GM12878 (cell line): ENCODE data around the gene CTR9. TPM values are rescaled to one million over a fixed set of nuclear protein-coding genes. Genes with fewer than 3 reads are reported as not detected.
A peak's percentile ranks its signal among the peaks of the same experiment; 100 is the strongest.

Experiments
- ATAC-seq: fragments of 200-7000 bp; cut with Tn5 transposase; 3 replicates; pipeline ENCODE4 v1.9.1; 2020; ENCODE audit warnings: mild to moderate bottlenecking, moderate library complexity
- BruUV-seq: library from RNA; stranded (reverse); fragments of 400-500 nt; replicated peaks from 2 replicates; lab custom pipeline; 2021; lab: Mats Ljungman, UMichigan
- CTCF ChIA-PET: fragments of 300-600 bp; sonication (Branson Sonifier 250); formaldehyde crosslinking; extraction: SDS; loops from one replicate; lab custom pipeline; 2021; ENCODE audit warnings: inconsistent platforms; lab: Yijun Ruan, JAX
- POLR2A ChIA-PET: fragments of 350-600 bp; formaldehyde crosslinking; extraction: SDS; loops from one replicate; lab custom pipeline; 2021; ENCODE audit warnings: inconsistent platforms; lab: Charles Lee
- RAD21 ChIA-PET: fragments of 300-600 bp; sonication (Branson Sonifier 250); formaldehyde crosslinking; loops from one replicate; lab custom pipeline; 2023; ENCODE audit warnings: antibody characterized with exemption; ENCODE audit not compliant: unreplicated experiment; lab: Charles Lee
- SMC1A ChIA-PET: fragments of 300-600 bp; sonication (Branson Sonifier 250); formaldehyde crosslinking; loops from one replicate; lab custom pipeline; 2023; ENCODE audit not compliant: unreplicated experiment, uncharacterized antibody; lab: Charles Lee
- DNase-seq: peaks from one replicate; pipeline ENCODE4 v3.0.0-alpha.2; 2011; ENCODE audit warnings: low read depth, low spot score
- FAIRE-seq: peaks from 3 replicates; lab custom pipeline; 2011; peaks lifted over from hg19 to GRCh38; lab: Jason Lieb, UNC
- H2AFZ ChIP-seq: 2 replicates; pipeline ENCODE4 v1.6.0; 2011; ENCODE audit warnings: low read depth, low read length, control low read depth; ENCODE audit not compliant: control insufficient read depth
- H3K27ac ChIP-seq: 2 replicates; pipeline ENCODE4 v1.5.1; 2011; ENCODE audit warnings: control low read depth; ENCODE audit not compliant: control insufficient read depth, insufficient read depth
- H3K27me3 ChIP-seq, 2 experiments: replicated peaks in 1 of 2; 2 replicates each; pipeline versions ENCODE4 v1.6.0 to v1.6.1; 2011; ENCODE audit warnings: low read length in 1 of 2; ENCODE audit not compliant: control insufficient read depth in 2 of 2, insufficient read depth in 2 of 2
- H3K36me3 ChIP-seq, 2 experiments: 2 replicates each; pipeline ENCODE4 v1.5.1; 2011; ENCODE audit warnings: low read length in 1 of 2; ENCODE audit not compliant: control insufficient read depth in 2 of 2, insufficient read depth in 2 of 2
- H3K4me1 ChIP-seq: 2 replicates; pipeline ENCODE4 v1.6.1; 2011; ENCODE audit warnings: mild to moderate bottlenecking, low read length, moderate library complexity, mixed read lengths; ENCODE audit not compliant: control insufficient read depth, insufficient read depth
- H3K4me2 ChIP-seq: 2 replicates; pipeline ENCODE4 v1.6.0; 2011; ENCODE audit warnings: control low read depth; ENCODE audit not compliant: control insufficient read depth, insufficient read depth
- H3K4me3 ChIP-seq: fragments of 200-600 bp; sonication (generic); 2 replicates; pipeline ENCODE4 v1.5.1; 2016
- H3K79me2 ChIP-seq: 2 replicates; pipeline ENCODE4 v1.6.0; 2011; ENCODE audit warnings: low read length; ENCODE audit not compliant: control insufficient read depth, insufficient read depth
- H3K9ac ChIP-seq: 2 replicates; pipeline ENCODE4 v1.8.0; 2011; ENCODE audit warnings: low read length, control low read depth, mixed read lengths; ENCODE audit not compliant: control insufficient read depth, insufficient read depth
- H3K9me3 ChIP-seq: replicated peaks from 3 replicates; pipeline ENCODE4 v1.5.1; 2011; ENCODE audit warnings: mild to moderate bottlenecking, low read length; ENCODE audit not compliant: control insufficient read depth, insufficient read depth
- H4K20me1 ChIP-seq: 2 replicates; pipeline ENCODE4 v1.6.0; 2011; ENCODE audit not compliant: control insufficient read depth, insufficient read depth
- BHLHE40 ChIP-seq, 2 experiments: fragments of 450-650 bp in 1 of 2; IDR thresholded peaks; 2 replicates each; pipeline ENCODE4 v1.6.1; 2011 to 2017; ENCODE audit warnings: low read depth in 2 of 2, borderline replicate concordance in 1 of 2, improper control_type of control experiment in 1 of 2, low read length in 1 of 2, mild to moderate bottlenecking in 1 of 2
- CREB1 ChIP-seq: IDR thresholded peaks from 2 replicates; pipeline ENCODE4 v1.6.1; 2012; ENCODE audit warnings: low read depth, mild to moderate bottlenecking, inconsistent platforms
- FOXK2 ChIP-seq: fragments of 450-650 bp; IDR thresholded peaks from 2 replicates; pipeline ENCODE4 v1.6.1; 2017; ENCODE audit warnings: mild to moderate bottlenecking, moderate library complexity
- KLF5 ChIP-seq: fragments of 450-650 bp; IDR thresholded peaks from 2 replicates; pipeline ENCODE4 v1.6.1; 2014; ENCODE audit warnings: mild to moderate bottlenecking; ENCODE audit not compliant: partially characterized antibody
- MYC ChIP-seq: IDR thresholded peaks from 2 replicates; pipeline ENCODE4 v1.6.1; 2011; ENCODE audit warnings: mild to moderate bottlenecking, low read length, moderate library complexity, inconsistent platforms; ENCODE audit not compliant: insufficient read depth, insufficient replicate concordance, insufficient read length, severe bottlenecking
- SUPT20H ChIP-seq: IDR thresholded peaks from 2 replicates; pipeline ENCODE4 v1.6.1; 2011; ENCODE audit warnings: low read depth, mild to moderate bottlenecking, low read length, moderate library complexity, borderline replicate concordance; ENCODE audit not compliant: control insufficient read depth
- ZNF274 ChIP-seq: IDR thresholded peaks from one replicate; pipeline ENCODE4 v1.8.0; 2011; ENCODE audit not compliant: insufficient read length, insufficient read depth
- ZZZ3 ChIP-seq: IDR thresholded peaks from 2 replicates; pipeline ENCODE4 v1.6.1; 2011; ENCODE audit warnings: low read depth; ENCODE audit not compliant: control insufficient read depth, insufficient read length
- WGBS: methylation state at CpG from one replicate; pipeline ENCODE4 v1.1.6; 2016; ENCODE audit warnings: low lambda C conversion rate; ENCODE audit not compliant: insufficient replicate concordance, insufficient coverage; ENCODE audit errors: missing lambda C conversion rate; 5-methylcytosine and 5-hydroxymethylcytosine counted together
- in situ Hi-C: fragments of 300-500 bp; cut with MboI; formaldehyde crosslinking; loops from 9 replicates; pipeline ENCODE4 v1.14.3; 2018; ENCODE audit warnings: mixed read lengths
- intact Hi-C: fragments of 100-400 bp; cut with micrococcal nuclease; formaldehyde crosslinking; loops from one replicate; pipeline ENCODE4 v1.14.2; 2022; ENCODE audit not compliant: unreplicated experiment
- polyA plus RNA-seq, 11 experiments: library from polyadenylated mRNA; depleted of rRNA in 4 of 11; unstranded in 6 of 11; stranded (reverse) in 5 of 11; fragments of >200 nt; fragmentation: Nextera tagmentation in 4 of 11; fragmentation: Illumina TruSeq in 1 of 11; extraction: Ambion mirVana in 4 of 11; extraction: Trizol in 1 of 11; gene quantifications; 1 replicate in 1 of 11; 2 replicates in 10 of 11; pipeline versions ENCODE4 v1.2.1 to v1.2.3, GENCODE V29; 2011 to 2016; ENCODE audit warnings: inconsistent platforms in 2 of 11, missing spikeins in 2 of 11, low read depth in 1 of 11
- total RNA-seq, 4 experiments: library from RNA; depleted of rRNA in 3 of 4; stranded (reverse); fragments of >200 nt in 3 of 4; fragmentation: Illumina TruSeq in 1 of 4; extraction: Trizol in 1 of 4; gene quantifications; 2 replicates each; pipeline versions ENCODE4 v1.2.1 to v1.2.3, GENCODE V29; 2013 to 2021
- TF ChIP-seq, protein P1 (sequence below): fragments of 450-650 bp; IDR thresholded peaks from 2 replicates; pipeline ENCODE4 v1.6.1; 2017; ENCODE audit warnings: mild to moderate bottlenecking, low read depth, inconsistent platforms; ENCODE audit not compliant: poor library complexity, severe bottlenecking
- TF ChIP-seq, protein P2 (sequence below): fragments of 150-350 bp; IDR thresholded peaks from 2 replicates; pipeline ENCODE4 v1.6.1; 2014; ENCODE audit warnings: mild to moderate bottlenecking, low read depth, low read length

Gene CTR9
- total and polyA plus RNA-seq, 10 of the 15 experiments (the other 5 are each of a cell fraction or from before 2014, with no cell fraction given) = 13.9 to 54.9 (median 28.9) TPM

DNA sequence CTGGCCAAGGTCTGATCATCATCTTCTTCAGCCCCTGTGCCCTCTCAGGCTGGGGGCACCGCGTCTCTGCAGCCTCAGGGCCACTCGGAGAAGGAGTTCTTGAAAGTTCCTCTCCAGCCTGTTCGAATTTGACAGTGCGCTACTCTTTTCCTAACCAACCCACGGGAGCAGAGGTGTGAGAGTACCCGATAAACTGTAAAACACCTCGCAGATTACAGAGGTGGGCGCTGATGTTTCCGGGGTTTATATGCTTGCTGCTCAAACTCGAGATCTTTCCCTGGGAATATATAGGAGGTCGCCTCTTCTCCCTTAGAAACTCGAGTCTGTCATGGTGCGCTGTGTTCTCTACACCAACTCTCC lies 515 bp downstream of the CTR9 start:
- ChIA-PET CTCF (interaction anchor here (0.6 to 3.3 kb wide), 7 partner anchors 11 to 211 kb away, joined by 3 to 23 read pairs (median 4); partner anchors contain the start of gene RNF141), SMC1A (interaction anchor here (0.7 to 0.9 kb wide), 2 partner anchors 10 to 13 kb away, joined by 3 to 5 read pairs; no protein-coding TSS in a partner anchor), RAD21 (interaction anchor here (0.9 to 1.0 kb wide), 4 partner anchors 12 to 299 kb away, joined by 3 to 7 read pairs (median 4); partner anchors contain the start of gene EIF4G2), POLR2A (interaction anchor here (1.0 to 1.9 kb wide), 4 partner anchors 9 to 58 kb away, joined by 3 to 8 read pairs (median 5); partner anchors contain the start of gene EIF4G2)
- TF ChIP-seq KLF5 = no peak
- TF ChIP-seq MYC = no peak
- TF ChIP-seq, protein P1, sequence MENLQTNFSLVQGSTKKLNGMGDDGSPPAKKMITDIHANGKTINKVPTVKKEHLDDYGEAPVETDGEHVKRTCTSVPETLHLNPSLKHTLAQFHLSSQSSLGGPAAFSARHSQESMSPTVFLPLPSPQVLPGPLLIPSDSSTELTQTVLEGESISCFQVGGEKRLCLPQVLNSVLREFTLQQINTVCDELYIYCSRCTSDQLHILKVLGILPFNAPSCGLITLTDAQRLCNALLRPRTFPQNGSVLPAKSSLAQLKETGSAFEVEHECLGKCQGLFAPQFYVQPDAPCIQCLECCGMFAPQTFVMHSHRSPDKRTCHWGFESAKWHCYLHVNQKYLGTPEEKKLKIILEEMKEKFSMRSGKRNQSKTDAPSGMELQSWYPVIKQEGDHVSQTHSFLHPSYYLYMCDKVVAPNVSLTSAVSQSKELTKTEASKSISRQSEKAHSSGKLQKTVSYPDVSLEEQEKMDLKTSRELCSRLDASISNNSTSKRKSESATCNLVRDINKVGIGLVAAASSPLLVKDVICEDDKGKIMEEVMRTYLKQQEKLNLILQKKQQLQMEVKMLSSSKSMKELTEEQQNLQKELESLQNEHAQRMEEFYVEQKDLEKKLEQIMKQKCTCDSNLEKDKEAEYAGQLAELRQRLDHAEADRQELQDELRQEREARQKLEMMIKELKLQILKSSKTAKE = no peak
- TF ChIP-seq CREB1 = no peak
- TF ChIP-seq ZNF274 = no peak
- TF ChIP-seq SUPT20H = no peak
- no peak for TF ChIP-seq ZZZ3
- no peak for TF ChIP-seq BHLHE40 (IDR thresholded peaks at IDR 0.05; ENCODE audit: borderline replicate concordance in 1 of 2, low read depth in 2 of 2, low read length in 1 of 2)
- no peak for TF ChIP-seq FOXK2
- TF ChIP-seq, protein P2, sequence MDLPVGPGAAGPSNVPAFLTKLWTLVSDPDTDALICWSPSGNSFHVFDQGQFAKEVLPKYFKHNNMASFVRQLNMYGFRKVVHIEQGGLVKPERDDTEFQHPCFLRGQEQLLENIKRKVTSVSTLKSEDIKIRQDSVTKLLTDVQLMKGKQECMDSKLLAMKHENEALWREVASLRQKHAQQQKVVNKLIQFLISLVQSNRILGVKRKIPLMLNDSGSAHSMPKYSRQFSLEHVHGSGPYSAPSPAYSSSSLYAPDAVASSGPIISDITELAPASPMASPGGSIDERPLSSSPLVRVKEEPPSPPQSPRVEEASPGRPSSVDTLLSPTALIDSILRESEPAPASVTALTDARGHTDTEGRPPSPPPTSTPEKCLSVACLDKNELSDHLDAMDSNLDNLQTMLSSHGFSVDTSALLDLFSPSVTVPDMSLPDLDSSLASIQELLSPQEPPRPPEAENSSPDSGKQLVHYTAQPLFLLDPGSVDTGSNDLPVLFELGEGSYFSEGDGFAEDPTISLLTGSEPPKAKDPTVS = no peak
- DNase-seq (no peak), FAIRE-seq (no peak), ATAC-seq (peak; percentile 35)
- Histone ChIP-seq H4K20me1 (no peaks in the 10 kb centered on the region), H3K4me3 (peak overlapping the region; percentile 92), H3K4me2 (peak overlapping the region; percentile 64), H3K27ac (peak overlapping the region; percentile 93), H3K4me1 (peaks cover 3% of the 10 kb centered on the region; the same call in 1 of the 2 replicates), H2AFZ (peak overlapping the region; percentile 99), H3K36me3 (peaks cover 0 to 10% of the 10 kb centered on the region in 2 experiments; a peak in 2 of 4 replicates), H3K27me3 (no peaks in the 10 kb centered on the region), H3K9me3 (no peaks in the 10 kb centered on the region), H3K9ac (peak overlapping the region; percentile 94), H3K79me2 (peaks cover 21% of the 10 kb centered on the region)
- intact Hi-C loops = loop anchor here (5.0 kb wide), 3 partner anchors 56 to 294 kb away; partner anchors contain the start of genes AMPD3, EIF4G2 and ZBED5
- no TSS peak for BruUV-seq
- 3% methylated on average over 14 of the region's 14 CpGs for WGBS
- in situ Hi-C loops = no loop called here
